Measurements from ENCODE around the gene PANK1. TPM values are rescaled to one million over a fixed set of nuclear protein-coding genes. Genes with fewer than 3 reads are reported as not detected.

The PANK1 gene
- total RNA-seq, 1 donor from 2014 or later, result 1.8 TPM

- intact Hi-C loops (cut with micrococcal nuclease), result no loop called here
- Mint-ChIP-seq H3K27ac (no peak overlapping the region), H3K36me3 (ENCODE audit: low read depth) (no peaks in the 10 kb centered on the region), H3K27me3 (no peaks in the 10 kb centered on the region), H3K4me3 (no peak overlapping the region), H3K4me1 (peaks cover 12% of the 10 kb centered on the region), H3K9me3 (no peaks in the 10 kb centered on the region)
- ChIA-PET POLR2A (interaction anchor here (0.8 kb wide), 1 partner anchor 26 kb away, joined by 3 read pairs; no protein-coding TSS in a partner anchor), CTCF (no interaction called here)
- TF ChIP-seq, protein P1, sequence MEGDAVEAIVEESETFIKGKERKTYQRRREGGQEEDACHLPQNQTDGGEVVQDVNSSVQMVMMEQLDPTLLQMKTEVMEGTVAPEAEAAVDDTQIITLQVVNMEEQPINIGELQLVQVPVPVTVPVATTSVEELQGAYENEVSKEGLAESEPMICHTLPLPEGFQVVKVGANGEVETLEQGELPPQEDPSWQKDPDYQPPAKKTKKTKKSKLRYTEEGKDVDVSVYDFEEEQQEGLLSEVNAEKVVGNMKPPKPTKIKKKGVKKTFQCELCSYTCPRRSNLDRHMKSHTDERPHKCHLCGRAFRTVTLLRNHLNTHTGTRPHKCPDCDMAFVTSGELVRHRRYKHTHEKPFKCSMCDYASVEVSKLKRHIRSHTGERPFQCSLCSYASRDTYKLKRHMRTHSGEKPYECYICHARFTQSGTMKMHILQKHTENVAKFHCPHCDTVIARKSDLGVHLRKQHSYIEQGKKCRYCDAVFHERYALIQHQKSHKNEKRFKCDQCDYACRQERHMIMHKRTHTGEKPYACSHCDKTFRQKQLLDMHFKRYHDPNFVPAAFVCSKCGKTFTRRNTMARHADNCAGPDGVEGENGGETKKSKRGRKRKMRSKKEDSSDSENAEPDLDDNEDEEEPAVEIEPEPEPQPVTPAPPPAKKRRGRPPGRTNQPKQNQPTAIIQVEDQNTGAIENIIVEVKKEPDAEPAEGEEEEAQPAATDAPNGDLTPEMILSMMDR (IDR thresholded peaks at IDR 0.05), result no peak
- ATAC-seq (ENCODE audit: low read depth) (no peak), DNase-seq (no peak)
These were observed 24.9 kb upstream of the PANK1 start for GRCh38 chr10:89669985-89670384.

- Mint-ChIP-seq H3K4me1 (peaks cover 7% of the 10 kb centered on the region), H3K36me3 (ENCODE audit: low read depth) (no peaks in the 10 kb centered on the region), H3K27me3 (no peaks in the 10 kb centered on the region), H3K4me3 (no peak overlapping the region), H3K27ac (no peak overlapping the region), H3K9me3 (no peaks in the 10 kb centered on the region)
- ATAC-seq (ENCODE audit: low read depth) (no peak), DNase-seq (no peak)
- POLR2A ChIA-PET, result no interaction called here
- CTCF ChIA-PET, result no interaction called here
- TF ChIP-seq, protein P1 (IDR thresholded peaks at IDR 0.05), result no peak
- intact Hi-C loops (cut with micrococcal nuclease), result no loop called here
These were observed 23.5 kb upstream of the PANK1 start for GRCh38 chr10:89668386-89669071.

GRCh38 chr10:89666138-89666537 lies 21.1 kb upstream of the PANK1 start:
- no peak for ATAC-seq (ENCODE audit: low read depth)
- no peaks in the 10 kb centered on the region for H3K9me3 Mint-ChIP-seq
- ChIA-PET CTCF (no interaction called here), POLR2A (no interaction called here)
- intact Hi-C loops (cut with micrococcal nuclease), result no loop called here
- no peaks in the 10 kb centered on the region for H3K36me3 Mint-ChIP-seq (ENCODE audit: low read depth)
- H3K4me3 Mint-ChIP-seq, result no peak overlapping the region
- H3K27ac Mint-ChIP-seq, result no peak overlapping the region
- H3K27me3 Mint-ChIP-seq, result no peaks in the 10 kb centered on the region
- H3K4me1 Mint-ChIP-seq, result no peaks in the 10 kb centered on the region
- DNase-seq, result no peak
- TF ChIP-seq, protein P1 (IDR thresholded peaks at IDR 0.05), result no peak

- no peak overlapping the region for H3K4me3 Mint-ChIP-seq
- TF ChIP-seq, protein P1 (IDR thresholded peaks at IDR 0.05), result no peak
- no peaks in the 10 kb centered on the region for H3K4me1 Mint-ChIP-seq
- CTCF ChIA-PET, result no interaction called here
- DNase-seq (no peak), ATAC-seq (ENCODE audit: low read depth) (no peak)
- POLR2A ChIA-PET, result no interaction called here
- H3K9me3 Mint-ChIP-seq, result no peaks in the 10 kb centered on the region
- H3K36me3 Mint-ChIP-seq (ENCODE audit: low read depth), result no peaks in the 10 kb centered on the region
- H3K27me3 Mint-ChIP-seq, result no peaks in the 10 kb centered on the region
- H3K27ac Mint-ChIP-seq, result no peak overlapping the region
- intact Hi-C loops (cut with micrococcal nuclease), result no loop called here
These were observed 20.3 kb upstream of the PANK1 start for GRCh38 chr10:89665302-89665701.

- TF ChIP-seq, protein P1 (IDR thresholded peaks at IDR 0.05), result no peak
- ChIA-PET POLR2A (no interaction called here), CTCF (no interaction called here)
- Mint-ChIP-seq H3K27ac (no peak overlapping the region), H3K36me3 (ENCODE audit: low read depth) (no peaks in the 10 kb centered on the region), H3K27me3 (no peaks in the 10 kb centered on the region), H3K4me3 (no peak overlapping the region), H3K4me1 (no peaks in the 10 kb centered on the region), H3K9me3 (no peaks in the 10 kb centered on the region)
- intact Hi-C loops (cut with micrococcal nuclease), result no loop called here
- DNase-seq, result no peak
- ATAC-seq (ENCODE audit: low read depth), result no peak
These were observed 19.2 kb upstream of the PANK1 start for GRCh38 chr10:89664203-89664602.
